ENCODE results near the gene KRTAP9-7.
"Not testable (repeated sequence)": the region's sequence is repeated elsewhere in the genome, so short reads cannot be mapped to it uniquely, and the experiment has no call there.

The KRTAP9-7 gene

GRCh38 chr17:41267711-41268110 lies 7.8 kb upstream of the KRTAP9-7 start:
- H3K27ac ChIP-seq = no peak overlapping the region
- no peak overlapping the region for H3K4me3 ChIP-seq

GRCh38 chr17:41271323-41271722 lies 4.2 kb upstream of the KRTAP9-7 start:
- not testable (repeated sequence) for H3K4me3 ChIP-seq, H3K27ac ChIP-seq

- Histone ChIP-seq H3K27ac (no peak overlapping the region), H3K4me3 (no peak overlapping the region)
Observed at GRCh38 chr17:41271858-41272257, 3.6 kb upstream of the KRTAP9-7 start.

GRCh38 chr17:41278176-41278955 lies 2.9 kb downstream of the KRTAP9-7 start:
- H3K27ac ChIP-seq = no peak overlapping the region
- no peak overlapping the region for H3K4me3 ChIP-seq

- H3K4me3 ChIP-seq = no peak overlapping the region
- no peak overlapping the region for H3K27ac ChIP-seq
Observed at GRCh38 chr17:41284043-41284442, 8.5 kb downstream of the KRTAP9-7 start.

- H3K27ac ChIP-seq = no peak overlapping the region
- H3K4me3 ChIP-seq = no peak overlapping the region
Observed at GRCh38 chr17:41284546-41284945, 9.0 kb downstream of the KRTAP9-7 start.

GRCh38 chr17:41287050-41287449 lies 11.6 kb downstream of the KRTAP9-7 start:
- H3K27ac ChIP-seq = no peak overlapping the region

GRCh38 chr17:41294016-41294415 lies 18.5 kb downstream of the KRTAP9-7 start:
- Histone ChIP-seq H3K4me3 (no peak overlapping the region), H3K27ac (no peak overlapping the region)

More at GRCh38 chr17:41287050-41287449, 11.6 kb downstream of the KRTAP9-7 start:
- no peak overlapping the region for H3K4me3 ChIP-seq

- H3K27ac ChIP-seq = no peak overlapping the region
- H3K4me3 ChIP-seq = no peak overlapping the region
Observed at GRCh38 chr17:41296846-41297245, 21.3 kb downstream of the KRTAP9-7 start.

- no peak overlapping the region for H3K4me3 ChIP-seq
- no peak overlapping the region for H3K27ac ChIP-seq
Observed at GRCh38 chr17:41298458-41299135, 23.1 kb downstream of the KRTAP9-7 start.

- no peak overlapping the region for H3K4me3 ChIP-seq
- H3K27ac ChIP-seq = no peak overlapping the region
Observed at GRCh38 chr17:41301204-41301790, 25.8 kb downstream of the KRTAP9-7 start.

- Histone ChIP-seq H3K4me3 (no peak within 1 kb of the TSS), H3K27ac (no peak within 1 kb of the TSS)
Observed at GRCh38 chr17:41301916-41302901, 26.7 kb downstream of the KRTAP9-7 start, which contains the start of gene KRTAP29-1. Gene KRTAP29-1, minus strand, starts transcription at chr17:41302851. Its CDS starts 0 bp downstream, at chr17:41302851.

GRCh38 chr17:41302981-41303380 lies 27.5 kb downstream of the KRTAP9-7 start:
- no peak overlapping the region for H3K4me3 ChIP-seq
- H3K27ac ChIP-seq = no peak overlapping the region

- no peak overlapping the region for H3K27ac ChIP-seq
- no peak overlapping the region for H3K4me3 ChIP-seq
Observed at GRCh38 chr17:41304091-41304490, 28.6 kb downstream of the KRTAP9-7 start.

- H3K4me3 ChIP-seq = no peak overlapping the region
- peak overlapping the region in 14 of 21 experiments; percentile 23 to 93 (median 76) for H3K27ac ChIP-seq
Observed at GRCh38 chr17:41307647-41308046, 32.1 kb downstream of the KRTAP9-7 start.

GRCh38 chr17:41308251-41308917 lies 32.9 kb downstream of the KRTAP9-7 start:
- H3K4me3 ChIP-seq = peak overlapping the region in 1 of 7 experiments; percentile 11

GRCh38 chr17:41308918-41309359 lies 33.4 kb downstream of the KRTAP9-7 start, which contains the start of gene KRTAP16-1:
Gene KRTAP16-1, minus strand, starts transcription at chr17:41309309. Its CDS starts 56 bp downstream, at chr17:41309253.
- peak within 1 kb of the TSS in 1 of 7 experiments; percentile 11 for H3K4me3 ChIP-seq
- H3K27ac ChIP-seq = peak within 1 kb of the TSS in 18 of 21 experiments; percentile 1 to 95 (median 76)

More at GRCh38 chr17:41308251-41308917, 32.9 kb downstream of the KRTAP9-7 start:
- H3K27ac ChIP-seq = peak overlapping the region in 18 of 21 experiments; percentile 1 to 95 (median 76)

GRCh38 chr17:41311111-41311510 lies 35.6 kb downstream of the KRTAP9-7 start:
- no peak overlapping the region for H3K27ac ChIP-seq
- H3K4me3 ChIP-seq = no peak overlapping the region
